ENCODE measurements around the gene DUSP12. TPM values are rescaled to one million over a fixed set of nuclear protein-coding genes. Genes with fewer than 3 reads are reported as not detected.

DUSP12 gene
- total RNA-seq, 2 donors from 2014 or later = 26.2 to 28.9 TPM

DNA sequence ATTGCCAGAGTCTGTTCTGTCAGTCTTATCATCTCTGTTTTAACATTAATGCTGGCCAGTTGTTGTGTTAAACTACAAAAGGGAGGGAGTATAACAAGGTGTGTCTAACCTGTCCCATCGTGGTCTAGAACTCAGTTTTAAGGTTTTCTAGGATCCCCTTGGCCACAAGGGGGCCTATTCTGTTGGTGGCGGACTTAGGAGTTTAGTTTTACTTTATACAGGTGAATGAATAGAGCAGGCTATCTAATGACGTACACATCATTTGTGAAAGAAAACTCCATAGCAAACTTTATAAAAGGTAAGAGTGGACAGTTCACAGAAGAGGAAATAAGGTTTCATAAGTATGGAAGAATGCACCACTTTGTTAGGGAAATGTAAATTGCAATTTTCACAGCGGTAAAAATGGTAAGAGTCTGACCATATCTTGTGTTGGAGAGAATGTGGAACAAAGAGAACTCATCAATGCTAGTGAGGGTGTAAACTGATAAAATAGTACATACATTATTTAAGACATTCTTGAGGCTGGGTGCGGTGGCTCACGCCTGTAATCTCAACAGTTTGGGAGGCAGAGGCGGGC, 14.0 kb downstream of the DUSP12 start:
- peaks cover 3% of the 10 kb centered on the region for H3K27me3 Mint-ChIP-seq (ENCODE audit: insufficient read depth)
- TF ChIP-seq, protein P1, sequence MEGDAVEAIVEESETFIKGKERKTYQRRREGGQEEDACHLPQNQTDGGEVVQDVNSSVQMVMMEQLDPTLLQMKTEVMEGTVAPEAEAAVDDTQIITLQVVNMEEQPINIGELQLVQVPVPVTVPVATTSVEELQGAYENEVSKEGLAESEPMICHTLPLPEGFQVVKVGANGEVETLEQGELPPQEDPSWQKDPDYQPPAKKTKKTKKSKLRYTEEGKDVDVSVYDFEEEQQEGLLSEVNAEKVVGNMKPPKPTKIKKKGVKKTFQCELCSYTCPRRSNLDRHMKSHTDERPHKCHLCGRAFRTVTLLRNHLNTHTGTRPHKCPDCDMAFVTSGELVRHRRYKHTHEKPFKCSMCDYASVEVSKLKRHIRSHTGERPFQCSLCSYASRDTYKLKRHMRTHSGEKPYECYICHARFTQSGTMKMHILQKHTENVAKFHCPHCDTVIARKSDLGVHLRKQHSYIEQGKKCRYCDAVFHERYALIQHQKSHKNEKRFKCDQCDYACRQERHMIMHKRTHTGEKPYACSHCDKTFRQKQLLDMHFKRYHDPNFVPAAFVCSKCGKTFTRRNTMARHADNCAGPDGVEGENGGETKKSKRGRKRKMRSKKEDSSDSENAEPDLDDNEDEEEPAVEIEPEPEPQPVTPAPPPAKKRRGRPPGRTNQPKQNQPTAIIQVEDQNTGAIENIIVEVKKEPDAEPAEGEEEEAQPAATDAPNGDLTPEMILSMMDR (conservative IDR thresholded peaks at IDR 0.05) = peak; percentile 83
- peaks cover 2% of the 10 kb centered on the region for H3K36me3 ChIP-seq (ENCODE audit: control insufficient read depth, insufficient read depth, low read length)
- no peak overlapping the region for H3K27ac Mint-ChIP-seq
- H3K4me1 Mint-ChIP-seq = peaks cover 9% of the 10 kb centered on the region
- 86 to 90% methylated on average over 2 to 7 of the region's 7 CpGs for WGBS, 2 experiments (ENCODE audit: insufficient coverage in 1 of 2, insufficient read length in 1 of 2)
- no peaks in the 10 kb centered on the region for H3K9me3 ChIP-seq (ENCODE audit: control insufficient read depth, low read length)
- no peak overlapping the region for H3K9ac ChIP-seq (ENCODE audit: extremely low read depth, low read length, poor library complexity, severe bottlenecking)
- H3K4me3 Mint-ChIP-seq = no peak overlapping the region
- DNase-seq = peak; percentile 73
- H3K27me3 ChIP-seq (ENCODE audit: control insufficient read depth, insufficient read depth, low read length, poor library complexity, severe bottlenecking) = no peaks in the 10 kb centered on the region
- peaks cover 5% of the 10 kb centered on the region for H3K36me3 Mint-ChIP-seq (ENCODE audit: low read depth)
- no peaks in the 10 kb centered on the region for H3K4me1 ChIP-seq (ENCODE audit: control insufficient read depth, insufficient read depth, low read length)
- H3K9me3 Mint-ChIP-seq = no peaks in the 10 kb centered on the region
- no peak overlapping the region for H3K27ac ChIP-seq (ENCODE audit: low read depth, low read length)
- H3K4me3 ChIP-seq (ENCODE audit: low read length) = no peak overlapping the region

DNA sequence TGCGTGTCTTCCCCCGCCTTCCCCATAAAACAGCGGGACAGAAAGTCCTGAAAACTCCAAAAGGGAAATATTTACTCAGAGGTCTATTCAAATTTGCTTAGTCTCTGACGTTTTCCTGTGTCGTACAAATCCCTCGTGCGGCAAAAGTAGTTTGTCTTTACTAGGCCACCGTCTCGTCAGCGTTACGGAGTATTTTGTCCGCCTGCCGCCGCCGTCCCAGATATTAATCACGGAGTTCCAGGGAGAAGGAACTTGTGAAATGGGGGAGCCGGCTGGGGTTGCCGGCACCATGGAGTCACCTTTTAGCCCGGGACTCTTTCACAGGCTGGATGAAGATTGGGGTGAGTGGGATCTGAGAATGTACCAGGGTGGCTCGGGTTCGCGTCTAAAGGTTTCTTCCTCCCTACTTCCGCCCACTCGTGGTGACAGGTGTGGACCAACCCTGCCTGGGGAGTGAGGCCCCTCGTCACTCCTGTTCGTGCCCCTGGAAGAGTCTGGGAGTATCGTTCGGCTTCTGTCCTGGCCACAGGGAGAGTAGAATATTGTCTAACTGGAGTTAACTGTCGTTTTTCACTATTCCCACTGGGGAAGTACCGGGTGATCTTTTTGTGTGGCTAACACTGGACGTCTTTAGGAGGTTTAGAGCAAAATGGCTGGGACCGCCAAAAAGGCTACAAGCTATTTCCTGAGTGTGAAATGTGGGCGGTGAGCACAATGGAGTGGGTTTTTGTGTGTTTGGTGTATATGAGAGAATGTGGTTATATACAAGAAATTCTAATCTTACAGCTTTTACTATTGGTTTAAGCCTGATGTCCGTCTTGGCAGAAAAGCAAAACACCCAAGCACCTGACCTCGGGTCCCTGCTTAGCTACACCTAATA, 16.8 kb downstream of the DUSP12 start, which contains the start of gene ATF6:
ATF6 (plus strand) TSS at position 219 of the 880 bp plus-strand sequence; CDS start at position 260, 41 bp downstream.
- Histone ChIP-seq H3K27me3 (ENCODE audit: control insufficient read depth, insufficient read depth, low read length, poor library complexity, severe bottlenecking) (no peaks in the 10 kb centered on the region), H3K9me3 (ENCODE audit: control insufficient read depth, low read length) (no peaks in the 10 kb centered on the region), H3K4me3 (ENCODE audit: low read length) (peak within 1 kb of the TSS; percentile 91), H3K4me1 (ENCODE audit: control insufficient read depth, insufficient read depth, low read length) (no peaks in the 10 kb centered on the region), H3K9ac (ENCODE audit: extremely low read depth, low read length, poor library complexity, severe bottlenecking) (peak within 1 kb of the TSS; percentile 84), H3K36me3 (ENCODE audit: control insufficient read depth, insufficient read depth, low read length) (no peaks in the 10 kb centered on the region), H3K27ac (ENCODE audit: low read depth, low read length) (no peak within 1 kb of the TSS)
- 0 to 1% methylated on average over 12 to 35 of the region's 35 CpGs for WGBS, 2 experiments (ENCODE audit: insufficient coverage in 1 of 2, insufficient read length in 1 of 2)
- TF ChIP-seq, protein P1 (conservative IDR thresholded peaks at IDR 0.05) = no peak
- Mint-ChIP-seq H3K27me3 (ENCODE audit: insufficient read depth) (peaks cover 3% of the 10 kb centered on the region), H3K9me3 (no peaks in the 10 kb centered on the region), H3K4me3 (peak within 1 kb of the TSS; percentile 95), H3K27ac (peak within 1 kb of the TSS; percentile 96), H3K4me1 (peaks cover 9% of the 10 kb centered on the region), H3K36me3 (ENCODE audit: low read depth) (no peaks in the 10 kb centered on the region)
- DNase-seq = peak; percentile 88

DNA sequence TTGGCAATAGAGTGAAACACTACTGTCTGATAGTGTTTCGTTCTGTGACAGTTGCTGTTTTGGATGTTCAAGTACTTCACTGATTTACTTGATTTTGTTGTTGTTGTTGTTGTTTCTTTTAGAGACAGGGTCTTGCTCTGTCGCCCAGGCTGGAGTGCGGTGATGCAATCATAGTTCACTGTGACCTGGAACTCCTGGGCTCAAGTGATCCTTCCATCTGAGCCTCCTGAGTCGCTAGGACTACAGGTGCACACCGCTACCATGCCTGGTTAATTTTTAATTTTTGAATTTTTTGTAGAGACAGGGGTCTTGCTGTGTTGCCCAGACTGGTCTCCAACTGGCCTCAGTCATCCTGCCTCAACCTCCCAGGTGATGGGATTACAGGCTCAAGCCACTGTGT, 18.9 kb downstream of the DUSP12 start:
- no peaks in the 10 kb centered on the region for H3K27me3 Mint-ChIP-seq (ENCODE audit: insufficient read depth)

More for the DNA sequence above, 18.9 kb downstream of the DUSP12 start:
- TF ChIP-seq, protein P1 (conservative IDR thresholded peaks at IDR 0.05) = no peak
- Mint-ChIP-seq H3K27ac (no peak overlapping the region), H3K9me3 (no peaks in the 10 kb centered on the region), H3K4me1 (peaks cover 9% of the 10 kb centered on the region), H3K36me3 (ENCODE audit: low read depth) (no peaks in the 10 kb centered on the region), H3K4me3 (no peak overlapping the region)
- no peaks in the 10 kb centered on the region for H3K27me3 ChIP-seq (ENCODE audit: control insufficient read depth, insufficient read depth, low read length, poor library complexity, severe bottlenecking)
- H3K9me3 ChIP-seq (ENCODE audit: control insufficient read depth, low read length) = no peaks in the 10 kb centered on the region
- H3K4me1 ChIP-seq (ENCODE audit: control insufficient read depth, insufficient read depth, low read length) = no peaks in the 10 kb centered on the region
- H3K9ac ChIP-seq (ENCODE audit: extremely low read depth, low read length, poor library complexity, severe bottlenecking) = no peak overlapping the region
- H3K4me3 ChIP-seq (ENCODE audit: low read length) = no peak overlapping the region
- no peak overlapping the region for H3K27ac ChIP-seq (ENCODE audit: low read depth, low read length)
- no peaks in the 10 kb centered on the region for H3K36me3 ChIP-seq (ENCODE audit: control insufficient read depth, insufficient read depth, low read length)
- no peak for DNase-seq
- WGBS, 2 experiments (ENCODE audit: insufficient coverage in 1 of 2, insufficient read length in 1 of 2) = 93 to 97% methylated on average over 3 to 5 of the region's 5 CpGs

Measured in endodermal cell (in vitro differentiated cells).